Endodermal cell (in vitro differentiated cells): ENCODE measurements around the gene MAIP1. TPM values are rescaled to one million over a fixed set of nuclear protein-coding genes. Genes with fewer than 3 reads are reported as not detected.

Experiments
- DNase-seq: peaks from one replicate; pipeline ENCODE4 v3.0.0-alpha.2; 2017
- H3K27ac ChIP-seq: 2 replicates; pipeline ENCODE4 v1.5.1; 2013; ENCODE audit warnings: mild to moderate bottlenecking, low read depth, low read length, moderate library complexity
- H3K27me3 ChIP-seq: 2 replicates; pipeline ENCODE4 v1.6.1; 2013; ENCODE audit warnings: mild to moderate bottlenecking, low read length, moderate library complexity; ENCODE audit not compliant: insufficient read depth, control insufficient read depth, poor library complexity, severe bottlenecking
- H3K36me3 ChIP-seq: 2 replicates; pipeline ENCODE4 v1.7.0; 2013; ENCODE audit warnings: mild to moderate bottlenecking, low read length, moderate library complexity; ENCODE audit not compliant: control insufficient read depth, insufficient read depth
- H3K4me1 ChIP-seq: one replicate; pipeline ENCODE4 v1.7.0; 2013; ENCODE audit warnings: low read length; ENCODE audit not compliant: control insufficient read depth, insufficient read depth
- H3K4me3 ChIP-seq: 2 replicates; pipeline ENCODE4 v1.5.1; 2013; ENCODE audit warnings: mild to moderate bottlenecking, low read length, moderate library complexity
- H3K9ac ChIP-seq: 2 replicates; pipeline ENCODE4 v1.6.1; 2013; ENCODE audit warnings: mild to moderate bottlenecking, low read length, moderate library complexity; ENCODE audit not compliant: poor library complexity, severe bottlenecking; ENCODE audit errors: extremely low read depth
- H3K9me3 ChIP-seq: 2 replicates; pipeline ENCODE4 v1.6.1; 2013; ENCODE audit warnings: mild to moderate bottlenecking, low read length, moderate library complexity; ENCODE audit not compliant: control insufficient read depth
- H3K27ac Mint-ChIP-seq: 2 replicates; pipeline ENCODE4 v1.8.0; 2020; ENCODE audit warnings: mixed read lengths
- H3K27me3 Mint-ChIP-seq: 2 replicates; pipeline ENCODE4 v1.8.0; 2021; ENCODE audit warnings: mild to moderate bottlenecking, mixed read lengths; ENCODE audit not compliant: insufficient read depth
- H3K36me3 Mint-ChIP-seq: 2 replicates; pipeline ENCODE4 v1.8.0; 2020; ENCODE audit warnings: low read depth, mixed read lengths
- H3K4me1 Mint-ChIP-seq: 2 replicates; pipeline ENCODE4 v1.8.0; 2020; ENCODE audit warnings: mixed read lengths
- H3K4me3 Mint-ChIP-seq: 2 replicates; pipeline ENCODE4 v1.8.0; 2020; ENCODE audit warnings: mild to moderate bottlenecking, moderate library complexity, mixed read lengths
- H3K9me3 Mint-ChIP-seq: 2 replicates; pipeline ENCODE4 v1.8.0; 2020; ENCODE audit warnings: mild to moderate bottlenecking, mixed read lengths
- CTCF ChIP-seq: fragments of 200-600 bp; sonication (generic); conservative IDR thresholded peaks from 2 replicates; pipeline ENCODE4 v1.5.0; 2021; ENCODE audit warnings: antibody characterized with exemption, mild to moderate bottlenecking
- WGBS, 2 experiments: methylation state at CpG; one replicate each; pipeline versions ENCODE4 v1.1.5 to v1.1.7; 2013; ENCODE audit warnings: missing lambda C conversion rate in 2 of 2, mixed read lengths in 1 of 2; ENCODE audit not compliant: insufficient coverage in 1 of 2, insufficient read length in 1 of 2; 5-methylcytosine and 5-hydroxymethylcytosine counted together
- total RNA-seq, 2 donors: library from RNA; stranded (reverse); fragmentation: NEBNext Ultra II Directional in 1 of 2; extraction: Animal tissue kit (Norgen Biotek cat#: 25700) in 1 of 2; gene quantifications; 2 replicates in 1 of 2; 3 replicates in 1 of 2; pipeline ENCODE4 v1.2.1, GENCODE V29; 2021

MAIP1 gene
- total RNA-seq, 2 donors from 2014 or later: 20.9 to 23.7 TPM

- Histone ChIP-seq H3K9me3 (no peaks in the 10 kb centered on the region), H3K4me1 (no peaks in the 10 kb centered on the region), H3K36me3 (peaks cover 44% of the 10 kb centered on the region), H3K27me3 (no peaks in the 10 kb centered on the region), H3K9ac (peak overlapping the region; percentile 77), H3K27ac (peak overlapping the region; percentile 93), H3K4me3 (peak overlapping the region; percentile 99)
- no peaks in the 10 kb centered on the region for H3K27me3 Mint-ChIP-seq
- H3K4me3 Mint-ChIP-seq: peak overlapping the region; percentile 96
- H3K36me3 Mint-ChIP-seq: peaks cover 40% of the 10 kb centered on the region
- peaks cover 13% of the 10 kb centered on the region for H3K4me1 Mint-ChIP-seq
- H3K9me3 Mint-ChIP-seq: no peaks in the 10 kb centered on the region
- WGBS, 2 experiments: 1 to 2% methylated on average over 8 to 10 of the region's 10 CpGs
- no peak for DNase-seq
- no peak for TF ChIP-seq CTCF
- peak overlapping the region; percentile 100 for H3K27ac Mint-ChIP-seq
Measured at GRCh38 chr2:199956062-199956380, 639 bp downstream of the MAIP1 start.

GRCh38 chr2:199958014-199958413 lies 2.6 kb downstream of the MAIP1 start:
- Histone ChIP-seq H3K9ac (no peak overlapping the region), H3K27me3 (no peaks in the 10 kb centered on the region), H3K36me3 (peaks cover 53% of the 10 kb centered on the region), H3K9me3 (no peaks in the 10 kb centered on the region), H3K27ac (no peak overlapping the region), H3K4me1 (no peaks in the 10 kb centered on the region), H3K4me3 (peak overlapping the region; percentile 99)
- TF ChIP-seq CTCF: no peak
- H3K4me3 Mint-ChIP-seq: peak overlapping the region; percentile 96
- H3K36me3 Mint-ChIP-seq: peaks cover 43% of the 10 kb centered on the region
- H3K27me3 Mint-ChIP-seq: no peaks in the 10 kb centered on the region
- DNase-seq: no peak
- H3K27ac Mint-ChIP-seq: no peak overlapping the region
- peaks cover 13% of the 10 kb centered on the region for H3K4me1 Mint-ChIP-seq
- no peaks in the 10 kb centered on the region for H3K9me3 Mint-ChIP-seq
- 94% methylated on average over 4 of the region's 4 CpGs for WGBS, 2 experiments

- 92 to 100% methylated on average over 2 of the region's 2 CpGs for WGBS, 2 experiments
- no peak overlapping the region for H3K4me3 Mint-ChIP-seq
- no peak overlapping the region for H3K9ac ChIP-seq
- H3K4me1 ChIP-seq: no peaks in the 10 kb centered on the region
- peaks cover 82% of the 10 kb centered on the region for H3K36me3 ChIP-seq
- no peak for DNase-seq
- H3K36me3 Mint-ChIP-seq: peaks cover 61% of the 10 kb centered on the region
- no peak overlapping the region for H3K27ac Mint-ChIP-seq
- H3K27me3 ChIP-seq: no peaks in the 10 kb centered on the region
- no peaks in the 10 kb centered on the region for H3K27me3 Mint-ChIP-seq
- H3K4me1 Mint-ChIP-seq: no peaks in the 10 kb centered on the region
- no peak overlapping the region for H3K27ac ChIP-seq
- H3K4me3 ChIP-seq: no peak overlapping the region
- H3K9me3 ChIP-seq: no peaks in the 10 kb centered on the region
- no peaks in the 10 kb centered on the region for H3K9me3 Mint-ChIP-seq
- no peak for TF ChIP-seq CTCF
Measured at GRCh38 chr2:199962203-199962602, 6.8 kb downstream of the MAIP1 start.
